ENCODE measurements around the gene LGI4. TPM values are rescaled to one million over a fixed set of nuclear protein-coding genes. Genes with fewer than 3 reads are reported as not detected.

The LGI4 gene
- total RNA-seq, 1 experiment from 2014 or later: 3.2 TPM

DNA sequence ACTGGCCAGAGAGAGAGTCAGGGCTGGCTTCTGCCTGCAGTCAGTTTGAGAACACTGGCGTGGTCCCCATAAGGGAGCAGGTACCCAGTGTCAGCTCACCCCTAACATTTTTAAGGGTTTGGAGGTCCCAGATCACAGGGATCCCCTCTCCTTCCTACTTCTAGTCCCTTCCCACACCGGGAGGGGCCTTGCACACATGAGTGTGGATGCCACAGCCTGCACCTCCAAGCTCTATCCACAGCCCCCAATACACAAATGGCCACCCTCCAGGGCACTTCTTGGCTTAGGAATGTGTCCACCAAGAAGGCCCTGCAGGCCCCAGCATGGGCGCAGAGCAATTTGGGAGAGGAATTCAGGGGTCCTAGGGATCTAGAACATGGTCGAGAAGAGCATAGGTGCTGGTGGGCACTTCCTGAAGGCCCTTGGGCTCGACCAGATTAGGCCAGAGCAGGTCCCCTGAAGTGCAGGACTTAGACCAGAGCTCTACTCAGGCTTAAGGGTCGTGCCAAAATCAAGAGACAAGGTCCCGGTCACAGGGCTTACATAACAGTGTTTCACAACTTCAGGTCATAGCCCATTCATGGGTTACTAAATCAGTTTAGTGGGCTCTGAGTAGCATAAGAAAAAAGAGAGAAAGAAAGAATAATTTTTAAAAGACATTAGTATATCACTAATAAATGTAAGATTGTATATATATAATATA lies 35.7 kb upstream of the LGI4 start:
- H3K79me2 ChIP-seq (ENCODE audit: insufficient read depth, low read length): no peaks in the 10 kb centered on the region
- H3K9ac ChIP-seq (ENCODE audit: extremely low read depth, insufficient read length, low read length): no peak overlapping the region
- H3K4ac ChIP-seq (ENCODE audit: low read depth, low read length): no peak overlapping the region
- DNase-seq: peak; percentile 15
- no peak overlapping the region for H2BK12ac ChIP-seq (ENCODE audit: insufficient read length, low read depth, low read length)
- H3K23me2 ChIP-seq (ENCODE audit: insufficient read length, low read depth, low read length, poor library complexity, severe bottlenecking): no peaks in the 10 kb centered on the region
- no peaks in the 10 kb centered on the region for H3K79me1 ChIP-seq (ENCODE audit: insufficient read depth, low read depth, low read length, poor library complexity, severe bottlenecking)
- H3K56ac ChIP-seq (ENCODE audit: insufficient read length, low read depth, low read length): no peak overlapping the region
- H3K9me3 ChIP-seq (ENCODE audit: control insufficient read depth, low read depth, low read length): peaks cover 7% of the 10 kb centered on the region
- no peak overlapping the region for H3K14ac ChIP-seq (ENCODE audit: insufficient read depth, low read length)
- Mint-ChIP-seq H3K9me3 (peaks cover 11 to 18% of the 10 kb centered on the region in 2 experiments), H3K36me3 (ENCODE audit: insufficient read depth in 1 of 3, low read depth in 3 of 3) (peaks cover 45 to 55% (median 52%) of the 10 kb centered on the region in 3 experiments), H3K4me3 (no peak overlapping the region), H3K27me3 (ENCODE audit: low read depth) (no peaks in the 10 kb centered on the region), H3K27ac (peak overlapping the region in 1 of 3 experiments; percentile 77; a peak in 1 of 7 replicates), H3K4me1 (no peaks in the 10 kb centered on the region)
- no peak overlapping the region for H3K27ac ChIP-seq (ENCODE audit: insufficient read length, low read depth, low read length)
- H2BK120ac ChIP-seq (ENCODE audit: low read depth, low read length, poor library complexity, severe bottlenecking): no peak overlapping the region
- peaks cover 3% of the 10 kb centered on the region for H4K20me1 ChIP-seq (ENCODE audit: control insufficient read depth, insufficient read depth, insufficient read length)
- H3K23ac ChIP-seq (ENCODE audit: insufficient read length, low read depth, low read length): no peak overlapping the region
- no peak overlapping the region for H3K4me2 ChIP-seq (ENCODE audit: insufficient read depth, insufficient read length, low read length)
- no peak overlapping the region for H2BK15ac ChIP-seq (ENCODE audit: low read depth, low read length)
- no peak overlapping the region for H2BK5ac ChIP-seq (ENCODE audit: insufficient read length, low read length)
- no peak overlapping the region for H4K8ac ChIP-seq (replicated peaks; ENCODE audit: insufficient read length, low read depth, low read length)
- H4K91ac ChIP-seq (ENCODE audit: insufficient read length, low read depth, low read length): no peak overlapping the region
- H3K27me3 ChIP-seq (ENCODE audit: insufficient read depth, low read length): no peaks in the 10 kb centered on the region
- WGBS (ENCODE audit: extremely low coverage, insufficient read length, low lambda C conversion rate): no CpG with 5 or more reads among the region's 7 CpGs
- no peak overlapping the region for H2AFZ ChIP-seq (ENCODE audit: low read length)
- H3K18ac ChIP-seq (ENCODE audit: insufficient read length, low read depth, low read length): no peak overlapping the region
- no peak overlapping the region for H2AK5ac ChIP-seq (ENCODE audit: insufficient read length, low read length)
- no peak overlapping the region for H3T11ph ChIP-seq (ENCODE audit: low read length)
- TF ChIP-seq, protein P1, sequence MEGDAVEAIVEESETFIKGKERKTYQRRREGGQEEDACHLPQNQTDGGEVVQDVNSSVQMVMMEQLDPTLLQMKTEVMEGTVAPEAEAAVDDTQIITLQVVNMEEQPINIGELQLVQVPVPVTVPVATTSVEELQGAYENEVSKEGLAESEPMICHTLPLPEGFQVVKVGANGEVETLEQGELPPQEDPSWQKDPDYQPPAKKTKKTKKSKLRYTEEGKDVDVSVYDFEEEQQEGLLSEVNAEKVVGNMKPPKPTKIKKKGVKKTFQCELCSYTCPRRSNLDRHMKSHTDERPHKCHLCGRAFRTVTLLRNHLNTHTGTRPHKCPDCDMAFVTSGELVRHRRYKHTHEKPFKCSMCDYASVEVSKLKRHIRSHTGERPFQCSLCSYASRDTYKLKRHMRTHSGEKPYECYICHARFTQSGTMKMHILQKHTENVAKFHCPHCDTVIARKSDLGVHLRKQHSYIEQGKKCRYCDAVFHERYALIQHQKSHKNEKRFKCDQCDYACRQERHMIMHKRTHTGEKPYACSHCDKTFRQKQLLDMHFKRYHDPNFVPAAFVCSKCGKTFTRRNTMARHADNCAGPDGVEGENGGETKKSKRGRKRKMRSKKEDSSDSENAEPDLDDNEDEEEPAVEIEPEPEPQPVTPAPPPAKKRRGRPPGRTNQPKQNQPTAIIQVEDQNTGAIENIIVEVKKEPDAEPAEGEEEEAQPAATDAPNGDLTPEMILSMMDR (conservative IDR thresholded peaks at IDR 0.05): no peak
- no peak overlapping the region for H4K5ac ChIP-seq (ENCODE audit: insufficient read length, low read depth, low read length)
- no peak overlapping the region for H2BK20ac ChIP-seq (ENCODE audit: low read depth, low read length, poor library complexity, severe bottlenecking)
- no peaks in the 10 kb centered on the region for H3K4me1 ChIP-seq (ENCODE audit: insufficient read depth, low read length)
